ENCODE results near the gene DPEP2. TPM values are rescaled to one million over a fixed set of nuclear protein-coding genes. Genes with fewer than 3 reads are reported as not detected.
A peak's percentile ranks its signal among the peaks of the same experiment; 100 is the strongest.

The DPEP2 gene
- total and polyA plus RNA-seq, 2 of the 13 experiments (the other 11 are each of a cell fraction or from before 2014, with no cell fraction given) = 0.18 TPM; not detected in 1

GRCh38 chr16:67993207-67994039 is 5.9 kb downstream of the DPEP2 start (continued):
- TF ChIP-seq ZNF558 (CRISPR knock-in tag; IDR thresholded peaks at IDR 0.05; ENCODE audit: borderline replicate concordance) = no peak
- no peak for TF ChIP-seq ATF7 (IDR thresholded peaks at IDR 0.05)
- TF ChIP-seq ATF7 (CRISPR knock-in tag; IDR thresholded peaks at IDR 0.05) = no peak; the same call in 1 of the 2 replicates
- TF ChIP-seq ZNF574 (CRISPR knock-in tag; IDR thresholded peaks at IDR 0.05) = peak; percentile 85
- TF ChIP-seq TCF12 (IDR thresholded peaks at IDR 0.05) = no peak
- TF ChIP-seq TCF12 (CRISPR knock-in tag; IDR thresholded peaks at IDR 0.05) = no peak
- TF ChIP-seq TBX2 (CRISPR knock-in tag; IDR thresholded peaks at IDR 0.05; ENCODE audit: borderline replicate concordance) = peak; percentile 79
- TF ChIP-seq, protein P1, sequence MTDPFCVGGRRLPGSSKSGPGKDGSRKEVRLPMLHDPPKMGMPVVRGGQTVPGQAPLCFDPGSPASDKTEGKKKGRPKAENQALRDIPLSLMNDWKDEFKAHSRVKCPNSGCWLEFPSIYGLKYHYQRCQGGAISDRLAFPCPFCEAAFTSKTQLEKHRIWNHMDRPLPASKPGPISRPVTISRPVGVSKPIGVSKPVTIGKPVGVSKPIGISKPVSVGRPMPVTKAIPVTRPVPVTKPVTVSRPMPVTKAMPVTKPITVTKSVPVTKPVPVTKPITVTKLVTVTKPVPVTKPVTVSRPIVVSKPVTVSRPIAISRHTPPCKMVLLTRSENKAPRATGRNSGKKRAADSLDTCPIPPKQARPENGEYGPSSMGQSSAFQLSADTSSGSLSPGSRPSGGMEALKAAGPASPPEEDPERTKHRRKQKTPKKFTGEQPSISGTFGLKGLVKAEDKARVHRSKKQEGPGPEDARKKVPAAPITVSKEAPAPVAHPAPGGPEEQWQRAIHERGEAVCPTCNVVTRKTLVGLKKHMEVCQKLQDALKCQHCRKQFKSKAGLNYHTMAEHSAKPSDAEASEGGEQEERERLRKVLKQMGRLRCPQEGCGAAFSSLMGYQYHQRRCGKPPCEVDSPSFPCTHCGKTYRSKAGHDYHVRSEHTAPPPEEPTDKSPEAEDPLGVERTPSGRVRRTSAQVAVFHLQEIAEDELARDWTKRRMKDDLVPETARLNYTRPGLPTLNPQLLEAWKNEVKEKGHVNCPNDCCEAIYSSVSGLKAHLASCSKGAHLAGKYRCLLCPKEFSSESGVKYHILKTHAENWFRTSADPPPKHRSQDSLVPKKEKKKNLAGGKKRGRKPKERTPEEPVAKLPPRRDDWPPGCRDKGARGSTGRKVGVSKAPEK (CRISPR knock-in tag; IDR thresholded peaks at IDR 0.05; ENCODE audit: borderline replicate concordance) = peak; percentile 44; the same call in 1 of the 2 replicates
- peak; percentile 51 for TF ChIP-seq ZNF121 (CRISPR knock-in tag; IDR thresholded peaks at IDR 0.05)
- TF ChIP-seq GLI4 (CRISPR knock-in tag; IDR thresholded peaks at IDR 0.05; ENCODE audit: borderline replicate concordance) = peak; percentile 92
- no peak for TF ChIP-seq ZNF180 (CRISPR knock-in tag; IDR thresholded peaks at IDR 0.05; ENCODE audit: borderline replicate concordance, low read depth)
- TF ChIP-seq, protein P2, sequence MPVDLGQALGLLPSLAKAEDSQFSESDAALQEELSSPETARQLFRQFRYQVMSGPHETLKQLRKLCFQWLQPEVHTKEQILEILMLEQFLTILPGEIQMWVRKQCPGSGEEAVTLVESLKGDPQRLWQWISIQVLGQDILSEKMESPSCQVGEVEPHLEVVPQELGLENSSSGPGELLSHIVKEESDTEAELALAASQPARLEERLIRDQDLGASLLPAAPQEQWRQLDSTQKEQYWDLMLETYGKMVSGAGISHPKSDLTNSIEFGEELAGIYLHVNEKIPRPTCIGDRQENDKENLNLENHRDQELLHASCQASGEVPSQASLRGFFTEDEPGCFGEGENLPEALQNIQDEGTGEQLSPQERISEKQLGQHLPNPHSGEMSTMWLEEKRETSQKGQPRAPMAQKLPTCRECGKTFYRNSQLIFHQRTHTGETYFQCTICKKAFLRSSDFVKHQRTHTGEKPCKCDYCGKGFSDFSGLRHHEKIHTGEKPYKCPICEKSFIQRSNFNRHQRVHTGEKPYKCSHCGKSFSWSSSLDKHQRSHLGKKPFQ (CRISPR knock-in tag; IDR thresholded peaks at IDR 0.05; ENCODE audit: insufficient replicate concordance) = peak; percentile 44
- TF ChIP-seq RXRA (CRISPR knock-in tag; IDR thresholded peaks at IDR 0.05) = peak; percentile 84
- TF ChIP-seq ZNF670 (CRISPR knock-in tag; IDR thresholded peaks at IDR 0.05; ENCODE audit: borderline replicate concordance) = no peak
- TF ChIP-seq KAT2B (IDR thresholded peaks at IDR 0.05; ENCODE audit: borderline replicate concordance, low read depth, low read length) = no peak
- TF ChIP-seq ARHGAP35 (CRISPR knock-in tag; IDR thresholded peaks at IDR 0.05; ENCODE audit: borderline replicate concordance) = no peak
- peak; percentile 89; the same call in 1 of the 2 replicates for TF ChIP-seq ZNF274 (CRISPR knock-in tag; IDR thresholded peaks at IDR 0.05)
- no peak for TF ChIP-seq ZBTB8A (CRISPR knock-in tag; IDR thresholded peaks at IDR 0.05; ENCODE audit: borderline replicate concordance, low read depth)
- no peak; the same call in 1 of the 2 replicates for TF ChIP-seq ZNF234 (CRISPR knock-in tag; conservative IDR thresholded peaks at IDR 0.05)
- no peak for TF ChIP-seq ZNF75D (CRISPR knock-in tag; IDR thresholded peaks at IDR 0.05; ENCODE audit: borderline replicate concordance)
- peak; percentile 78; the same call in 1 of the 2 replicates for TF ChIP-seq SALL2 (CRISPR knock-in tag; IDR thresholded peaks at IDR 0.05)
- TF ChIP-seq MAFK (conservative IDR thresholded peaks at IDR 0.05 in 1 of 2, IDR thresholded peaks at IDR 0.05 in 1 of 2; ENCODE audit: low read length in 2 of 2) = no peak

All from HepG2 (cell line).